Sigmoid colon (tissue), 3 donors: ENCODE data around the gene HRC.

Experiments
- CTCF ChIP-seq, 4 experiments: fragments of 450-650 bp in 3 of 4; fragments of 200-600 bp in 1 of 4; IDR thresholded peaks; one replicate each; pipeline ENCODE4 v1.5.1; 2016 to 2019; ENCODE audit warnings: antibody characterized with exemption in 4 of 4, mild to moderate bottlenecking in 3 of 4, moderate library complexity in 2 of 4
- POLR2A ChIP-seq, 2 donors: fragments of 450-650 bp; IDR thresholded peaks; one replicate each; pipeline ENCODE4 v1.6.1; 2016; ENCODE audit warnings: antibody characterized with exemption in 2 of 2, mild to moderate bottlenecking in 2 of 2, moderate library complexity in 2 of 2

DNA sequence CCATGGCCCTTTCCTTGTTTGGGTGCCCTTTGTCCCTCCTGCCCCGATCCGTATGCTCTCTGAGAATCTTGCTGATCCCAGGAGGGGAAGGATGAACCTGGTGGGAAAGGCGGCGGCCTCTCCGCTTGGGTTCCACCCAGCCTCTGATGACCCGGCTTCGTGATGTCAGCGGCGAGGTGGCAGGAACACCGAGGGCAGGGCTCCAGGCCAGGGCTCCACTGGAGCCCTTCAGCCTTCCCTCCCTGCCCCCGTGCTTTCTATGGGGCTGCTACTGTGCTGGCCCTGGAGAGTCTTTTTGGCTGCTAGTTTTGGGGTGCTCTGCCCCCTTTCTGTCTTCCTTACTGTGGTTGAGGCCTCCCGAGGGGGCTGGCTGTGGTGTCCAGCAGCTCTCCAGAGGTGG is 52.9 kb downstream of the HRC start:
- TF ChIP-seq CTCF (IDR thresholded peaks at IDR 0.05) (no peak), POLR2A (IDR thresholded peaks at IDR 0.05) (no peak)
